SIG-M5 (cell line): ENCODE data around the gene TTC9C.
"Not testable (repeated sequence)": the region's sequence is repeated elsewhere in the genome, so short reads cannot be mapped to it uniquely, and the experiment has no call there.

ENCODE experiments used
- DNase-seq: peaks from one replicate; lab custom pipeline; 2025; lab: John Stamatoyannopoulos, UW

Gene TTC9C

GRCh38 chr11:62752177-62752785 lies 24.0 kb downstream of the TTC9C start:
- no peak for DNase-seq

- no peak for DNase-seq
Measured at GRCh38 chr11:62752994-62753735, 24.9 kb downstream of the TTC9C start.

- DNase-seq = peak; percentile 99
Measured at GRCh38 chr11:62753736-62754603, 25.7 kb downstream of the TTC9C start, which contains the start of gene ZBTB3. TSS of gene ZBTB3 (minus strand) at chr11:62754160. CDS start at chr11:62753664, 496 bp downstream.

GRCh38 chr11:62755086-62755615 lies 26.9 kb downstream of the TTC9C start:
- no peak for DNase-seq

- no peak for DNase-seq
Measured at GRCh38 chr11:62757846-62758788, 29.8 kb downstream of the TTC9C start.

GRCh38 chr11:62760867-62761227 lies 32.6 kb downstream of the TTC9C start:
- DNase-seq = not testable (repeated sequence)

- DNase-seq = no peak
Measured at GRCh38 chr11:62770778-62771143, 42.5 kb downstream of the TTC9C start.

GRCh38 chr11:62771144-62772021 lies 43.1 kb downstream of the TTC9C start, which contains the start of gene TAF6L:
TSS of gene TAF6L (plus strand) at chr11:62771396. CDS start at chr11:62775784, 4,388 bp downstream.
- DNase-seq = peak; percentile 71

- DNase-seq = no peak
Measured at GRCh38 chr11:62774407-62774806, 46.1 kb downstream of the TTC9C start.

- DNase-seq = no peak
Measured at GRCh38 chr11:62775646-62776045, 47.4 kb downstream of the TTC9C start.

- no peak for DNase-seq
Measured at GRCh38 chr11:62777389-62777788, 49.1 kb downstream of the TTC9C start.

- no peak for DNase-seq
Measured at GRCh38 chr11:62778441-62778840, 50.2 kb downstream of the TTC9C start.

GRCh38 chr11:62782753-62783152 lies 54.5 kb downstream of the TTC9C start:
- DNase-seq = no peak

GRCh38 chr11:62786318-62787004 lies 58.2 kb downstream of the TTC9C start:
- no peak for DNase-seq

GRCh38 chr11:62787005-62787759 lies 58.9 kb downstream of the TTC9C start, which contains the start of gene TMEM179B:
TSS of gene TMEM179B (plus strand) at chr11:62787402. CDS start at chr11:62787432, 30 bp downstream.
- DNase-seq = peak; percentile 81
